ENCODE measurements around the gene GAB2.

GRCh38 chr11:78347956-78348355 lies 69.7 kb downstream of the GAB2 start:
- no peak for TF ChIP-seq CTCF (IDR thresholded peaks at IDR 0.05)
- no peak for TF ChIP-seq POLR2A (IDR thresholded peaks at IDR 0.05)
